Spleen (tissue), 11 donors: ENCODE results near the gene TLE5. TPM values are rescaled to one million over a fixed set of nuclear protein-coding genes. Genes with fewer than 3 reads are reported as not detected.
A peak's percentile ranks its signal among the peaks of the same experiment; 100 is the strongest.

Source experiments
- DNase-seq: peaks from one replicate; pipeline ENCODE4 v3.0.0-alpha.2; 2020
- H3K27ac ChIP-seq, 8 donors: fragments of 200-600 bp; sonication (generic) in 7 of 8; 1 replicate in 4 of 8; 2 replicates in 4 of 8; pipeline versions ENCODE4 v1.5.0 to v1.8.0; 2016 to 2021; ENCODE audit warnings: inconsistent platforms in 4 of 8, mild to moderate bottlenecking in 4 of 8, moderate library complexity in 1 of 8
- H3K27me3 ChIP-seq, 7 donors: fragments of 200-600 bp; sonication (generic) in 6 of 7; replicated peaks in 1 of 7; 1 replicate in 4 of 7; 2 replicates in 3 of 7; pipeline versions ENCODE4 v1.5.0 to v1.8.0; 2016 to 2021; ENCODE audit warnings: inconsistent platforms in 3 of 7, mild to moderate bottlenecking in 1 of 7
- H3K36me3 ChIP-seq, 6 donors: fragments of 200-600 bp; sonication (generic) in 5 of 6; 1 replicate in 4 of 6; 2 replicates in 2 of 6; pipeline versions ENCODE4 v1.5.0 to v1.8.0; 2016 to 2021; ENCODE audit warnings: inconsistent platforms in 2 of 6
- H3K4me1 ChIP-seq, 6 donors: fragments of 200-600 bp; sonication (generic) in 5 of 6; 1 replicate in 3 of 6; 2 replicates in 3 of 6; pipeline versions ENCODE4 v1.5.0 to v1.8.0; 2016 to 2021; ENCODE audit warnings: inconsistent platforms in 3 of 6
- H3K4me3 ChIP-seq, 8 donors: fragments of 200-600 bp; sonication (generic) in 7 of 8; 1 replicate in 4 of 8; 2 replicates in 4 of 8; pipeline versions ENCODE4 v1.5.0 to v1.8.0; 2016 to 2021; ENCODE audit warnings: inconsistent platforms in 4 of 8, mild to moderate bottlenecking in 4 of 8, moderate library complexity in 2 of 8
- H3K9me3 ChIP-seq, 8 donors: fragments of 200-600 bp; sonication (generic) in 7 of 8; 1 replicate in 4 of 8; 2 replicates in 4 of 8; pipeline versions ENCODE4 v1.5.0 to v1.8.0; 2016 to 2021; ENCODE audit warnings: inconsistent platforms in 4 of 8
- POLR2A ChIP-seq, 3 donors: fragments of 450-650 bp; IDR thresholded peaks; one replicate each; pipeline ENCODE4 v1.5.1; 2017; ENCODE audit warnings: antibody characterized with exemption in 3 of 3, mild to moderate bottlenecking in 1 of 3
- POLR2AphosphoS5 ChIP-seq, 3 donors: sonication (generic); formaldehyde crosslinking; IDR thresholded peaks; one replicate each; pipeline ENCODE4 v1.5.1; 2017; ENCODE audit warnings: antibody characterized with exemption in 3 of 3
- WGBS, 5 donors: extraction: QIAGEN DNeasy Blood & Tissue Kit in 3 of 5; methylation state at CpG; one replicate each; pipeline versions ENCODE4 v1.1.5 to v1.1.7; 2013 to 2018; 5-methylcytosine and 5-hydroxymethylcytosine counted together
- intact Hi-C: fragments of 100-400 bp; cut with DNase I; formaldehyde crosslinking; loops from one replicate; pipeline ENCODE4 v1.15.0; 2023; ENCODE audit warnings: low total_unique reads
- polyA plus RNA-seq, 3 donors: library from polyadenylated mRNA; stranded (reverse); fragments of 200-250 nt; gene quantifications; one replicate each; pipeline ENCODE4 v1.2.1, GENCODE V29; 2013
- total RNA-seq, 7 donors: library from RNA; depleted of rRNA in 3 of 7; stranded (reverse); fragments of >200 nt in 3 of 7; fragmentation: NEBNext Ultra II Directional in 4 of 7; extraction: Animal tissue kit (Norgen Biotek cat#: 25700) in 4 of 7; gene quantifications; one replicate each; pipeline versions ENCODE4 v1.1.0 to v1.2.1, GENCODE V29; 2016 to 2021
- TF ChIP-seq, protein P1 (sequence below), 11 experiments: fragments of 200-600 bp in 7 of 11; fragments of 450-650 bp in 4 of 11; sonication (generic) in 4 of 11; IDR thresholded peaks in 8 of 11; conservative IDR thresholded peaks in 3 of 11; 1 replicate in 7 of 11; 2 replicates in 4 of 11; pipeline versions ENCODE4 v1.4.0 to v1.8.0; 2016 to 2021; ENCODE audit warnings: antibody characterized with exemption in 11 of 11, inconsistent platforms in 4 of 11, mild to moderate bottlenecking in 1 of 11
- donor health status: healthy with polysubstance abuse.
- donor health status: DM: no; HTN: no; CAD: no; lungs with moderate emphysema.
- donor health status: DM: no; HTN: no; CAD: no.
- donor health status: Bipolar disorder and iron deficiency.
- donor health status: healthy.
- donor health status: DM: no; HTN: no; CAD: no.
- donor health status: DM: yes; HTN: yes; CAD: no.

The TLE5 gene
- total and polyA plus RNA-seq, 10 donors, result 325 to 618 (median 435) TPM

DNA sequence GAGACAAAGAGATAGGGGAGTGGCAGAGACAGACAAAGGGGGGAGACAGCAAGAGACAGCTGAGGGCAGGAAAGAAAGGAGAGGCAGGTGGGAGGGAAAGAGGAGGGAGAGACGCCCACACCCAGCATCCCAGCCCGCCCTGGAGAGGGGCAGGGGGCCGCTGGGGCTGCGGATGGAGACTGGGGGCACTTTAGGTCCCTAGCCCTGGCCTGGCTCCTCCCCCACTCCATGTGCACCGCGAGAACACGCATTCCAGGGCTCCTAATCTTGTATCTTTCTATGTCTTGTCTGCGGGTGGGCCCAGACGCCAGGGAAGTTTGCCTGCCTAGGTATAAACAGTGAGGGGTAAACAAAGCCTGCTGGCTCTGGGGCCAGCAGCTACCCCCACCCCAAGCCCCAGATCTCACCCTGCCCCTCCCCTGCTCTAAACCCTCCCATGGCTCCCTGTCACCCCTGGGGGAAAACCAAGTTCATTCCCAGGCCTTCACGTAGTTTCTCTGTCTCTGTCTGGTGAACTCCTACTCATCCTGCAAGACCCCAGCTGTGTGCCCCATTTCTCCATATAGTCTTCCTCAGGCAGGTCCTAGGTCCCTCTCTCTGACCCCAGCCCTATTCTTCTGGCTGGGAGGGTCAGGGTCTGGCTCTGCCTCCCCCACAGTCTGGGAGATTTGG, 5.7 kb downstream of the TLE5 start:
- Histone ChIP-seq H3K36me3 (peaks cover 18 to 86% (median 69%) of the 10 kb centered on the region in 6 donors), H3K9me3 (no peaks in the 10 kb centered on the region), H3K27me3 (no peaks in the 10 kb centered on the region), H3K27ac (peak overlapping the region in 7 of 8 donors; percentile 42 to 99 (median 95)), H3K4me1 (peaks cover 38 to 91% (median 68%) of the 10 kb centered on the region in 6 donors), H3K4me3 (peak overlapping the region in 2 of 8 donors; percentile 74 to 93)
- intact Hi-C loops, result no loop called here
- no peak for DNase-seq
- WGBS, 5 donors, result 69 to 86% (median 72%) methylated on average over 10 of the region's 10 CpGs
- TF ChIP-seq POLR2A (IDR thresholded peaks at IDR 0.05), result no peak
- peak in 1 of 3 donors; percentile 62 for TF ChIP-seq POLR2AphosphoS5 (IDR thresholded peaks at IDR 0.05)
- TF ChIP-seq, protein P1, sequence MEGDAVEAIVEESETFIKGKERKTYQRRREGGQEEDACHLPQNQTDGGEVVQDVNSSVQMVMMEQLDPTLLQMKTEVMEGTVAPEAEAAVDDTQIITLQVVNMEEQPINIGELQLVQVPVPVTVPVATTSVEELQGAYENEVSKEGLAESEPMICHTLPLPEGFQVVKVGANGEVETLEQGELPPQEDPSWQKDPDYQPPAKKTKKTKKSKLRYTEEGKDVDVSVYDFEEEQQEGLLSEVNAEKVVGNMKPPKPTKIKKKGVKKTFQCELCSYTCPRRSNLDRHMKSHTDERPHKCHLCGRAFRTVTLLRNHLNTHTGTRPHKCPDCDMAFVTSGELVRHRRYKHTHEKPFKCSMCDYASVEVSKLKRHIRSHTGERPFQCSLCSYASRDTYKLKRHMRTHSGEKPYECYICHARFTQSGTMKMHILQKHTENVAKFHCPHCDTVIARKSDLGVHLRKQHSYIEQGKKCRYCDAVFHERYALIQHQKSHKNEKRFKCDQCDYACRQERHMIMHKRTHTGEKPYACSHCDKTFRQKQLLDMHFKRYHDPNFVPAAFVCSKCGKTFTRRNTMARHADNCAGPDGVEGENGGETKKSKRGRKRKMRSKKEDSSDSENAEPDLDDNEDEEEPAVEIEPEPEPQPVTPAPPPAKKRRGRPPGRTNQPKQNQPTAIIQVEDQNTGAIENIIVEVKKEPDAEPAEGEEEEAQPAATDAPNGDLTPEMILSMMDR (IDR thresholded peaks at IDR 0.05 in 8 of 11, conservative IDR thresholded peaks at IDR 0.05 in 3 of 11), result no peak

DNA sequence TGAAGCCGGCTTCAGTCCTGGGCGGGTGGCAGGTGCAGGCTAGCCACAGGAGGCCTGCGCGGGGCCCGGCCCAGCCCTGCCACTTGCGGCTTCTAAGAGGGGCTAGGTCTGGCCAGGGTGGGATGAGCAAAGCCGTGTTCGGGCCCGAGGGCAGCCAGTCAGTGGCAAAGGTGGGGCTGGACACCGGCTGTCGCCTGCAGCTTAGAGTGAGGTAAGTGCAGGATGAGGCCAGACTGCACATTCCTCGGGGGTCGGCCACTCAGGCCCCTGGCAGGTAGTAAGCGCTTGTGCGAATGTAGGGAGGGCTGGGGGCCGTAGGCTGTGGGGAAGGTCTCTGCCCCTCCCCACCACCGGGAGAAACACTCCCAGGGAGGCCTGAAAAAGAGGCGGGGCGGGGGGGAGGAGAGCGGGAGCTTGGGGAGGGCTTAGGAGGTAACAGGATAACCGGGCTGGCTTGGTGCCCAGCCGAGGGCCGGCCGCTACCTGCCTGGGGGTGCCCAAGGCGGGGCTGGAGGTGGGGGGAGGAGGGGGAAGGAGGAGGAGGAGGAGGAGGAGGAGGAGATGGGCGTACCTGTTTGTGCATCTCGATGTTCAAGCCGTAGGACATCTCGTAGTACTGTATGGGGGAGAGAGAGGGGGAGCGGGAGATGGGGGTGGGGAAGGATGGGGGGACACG, 6.4 kb downstream of the TLE5 start:
- intact Hi-C loops, result no loop called here

DNA sequence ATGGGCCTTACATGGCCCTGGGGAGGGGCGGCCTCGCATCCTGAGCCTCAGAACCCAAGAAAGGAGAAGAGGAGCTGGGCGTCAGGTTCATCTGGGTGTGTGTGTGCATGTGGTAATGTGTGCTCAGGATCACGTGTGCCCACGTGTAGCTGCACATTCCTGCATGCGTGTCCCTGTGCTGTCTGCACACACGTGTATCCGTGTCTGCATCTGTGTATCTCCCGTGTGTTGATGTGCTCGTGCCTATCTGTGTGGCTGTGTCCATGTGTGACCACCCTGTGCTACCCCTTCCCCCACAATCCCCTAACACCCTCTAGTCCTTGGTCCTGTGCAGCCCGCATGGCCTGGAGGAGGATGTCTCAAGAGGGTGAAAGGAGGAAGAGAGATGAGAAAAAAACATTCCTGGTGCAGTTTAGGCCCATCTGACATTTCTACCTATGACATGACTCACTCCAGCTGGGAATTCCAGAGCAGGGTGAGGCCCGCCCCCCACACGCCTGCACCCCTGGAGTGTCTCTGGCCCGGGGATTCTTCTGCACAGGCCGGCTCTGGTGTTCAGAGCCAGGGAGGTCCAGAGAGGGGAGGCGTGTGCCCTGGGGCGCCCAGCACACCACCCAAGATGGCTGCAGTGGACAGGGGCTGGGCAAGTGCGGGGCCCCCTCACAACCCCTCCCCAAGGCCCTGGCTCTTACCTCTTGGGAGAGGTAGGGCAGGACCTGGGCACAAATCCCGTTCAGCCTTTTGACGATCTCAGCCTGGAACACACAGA, 7.1 kb downstream of the TLE5 start:
- 76 to 84% (median 78%) methylated on average over 14 to 20 of the region's 20 CpGs for WGBS, 5 donors
- DNase-seq, result no peak
- Histone ChIP-seq H3K9me3 (no peaks in the 10 kb centered on the region), H3K4me1 (peaks cover 30 to 77% (median 60%) of the 10 kb centered on the region in 6 donors), H3K4me3 (peak overlapping the region in 1 of 8 donors; percentile 15), H3K27me3 (no peaks in the 10 kb centered on the region), H3K36me3 (peaks cover 18 to 80% (median 69%) of the 10 kb centered on the region in 6 donors), H3K27ac (peak overlapping the region in 6 of 8 donors; percentile 15 to 99 (median 34))
- intact Hi-C loops, result no loop called here
- TF ChIP-seq POLR2A (IDR thresholded peaks at IDR 0.05), result no peak
- peak; percentile 24 to 69 (median 52) for TF ChIP-seq POLR2AphosphoS5 (IDR thresholded peaks at IDR 0.05)
- TF ChIP-seq, protein P1 (IDR thresholded peaks at IDR 0.05 in 8 of 11, conservative IDR thresholded peaks at IDR 0.05 in 3 of 11), result no peak

More for the DNA sequence above, 6.4 kb downstream of the TLE5 start:
- Histone ChIP-seq H3K36me3 (peaks cover 18 to 86% (median 69%) of the 10 kb centered on the region in 6 donors), H3K27me3 (no peaks in the 10 kb centered on the region), H3K9me3 (no peaks in the 10 kb centered on the region), H3K4me3 (peak overlapping the region in 1 of 8 donors; percentile 15), H3K4me1 (peaks cover 37 to 84% (median 65%) of the 10 kb centered on the region in 6 donors), H3K27ac (peak overlapping the region in 4 of 8 donors; percentile 15 to 99 (median 96))
- 63 to 78% (median 75%) methylated on average over 29 to 31 of the region's 31 CpGs for WGBS, 5 donors
- no peak for DNase-seq
- TF ChIP-seq POLR2AphosphoS5 (IDR thresholded peaks at IDR 0.05) (peak in 1 of 3 donors; percentile 59), POLR2A (IDR thresholded peaks at IDR 0.05) (no peak)
- TF ChIP-seq, protein P1 (IDR thresholded peaks at IDR 0.05 in 8 of 11, conservative IDR thresholded peaks at IDR 0.05 in 3 of 11), result no peak
